Head of caudate nucleus (tissue), 42 donors: ENCODE results near the gene C2CD2.
A peak's percentile ranks its signal among the peaks of the same experiment; 100 is the strongest.
"Not testable (repeated sequence)": the region's sequence is repeated elsewhere in the genome, so short reads cannot be mapped to it uniquely, and the experiment has no call there.

ENCODE experiments used
- DNase-seq, 42 donors: peaks; one replicate each; pipeline versions ENCODE4 v3.0.0 to v3.0.0-alpha.2; 2020 to 2021; ENCODE audit warnings: mixed read lengths in 7 of 42
- intact Hi-C: fragments of 100-400 bp; cut with DNase I; formaldehyde crosslinking; loops from one replicate; pipeline ENCODE4 v1.15.0; 2022

The C2CD2 gene

DNA sequence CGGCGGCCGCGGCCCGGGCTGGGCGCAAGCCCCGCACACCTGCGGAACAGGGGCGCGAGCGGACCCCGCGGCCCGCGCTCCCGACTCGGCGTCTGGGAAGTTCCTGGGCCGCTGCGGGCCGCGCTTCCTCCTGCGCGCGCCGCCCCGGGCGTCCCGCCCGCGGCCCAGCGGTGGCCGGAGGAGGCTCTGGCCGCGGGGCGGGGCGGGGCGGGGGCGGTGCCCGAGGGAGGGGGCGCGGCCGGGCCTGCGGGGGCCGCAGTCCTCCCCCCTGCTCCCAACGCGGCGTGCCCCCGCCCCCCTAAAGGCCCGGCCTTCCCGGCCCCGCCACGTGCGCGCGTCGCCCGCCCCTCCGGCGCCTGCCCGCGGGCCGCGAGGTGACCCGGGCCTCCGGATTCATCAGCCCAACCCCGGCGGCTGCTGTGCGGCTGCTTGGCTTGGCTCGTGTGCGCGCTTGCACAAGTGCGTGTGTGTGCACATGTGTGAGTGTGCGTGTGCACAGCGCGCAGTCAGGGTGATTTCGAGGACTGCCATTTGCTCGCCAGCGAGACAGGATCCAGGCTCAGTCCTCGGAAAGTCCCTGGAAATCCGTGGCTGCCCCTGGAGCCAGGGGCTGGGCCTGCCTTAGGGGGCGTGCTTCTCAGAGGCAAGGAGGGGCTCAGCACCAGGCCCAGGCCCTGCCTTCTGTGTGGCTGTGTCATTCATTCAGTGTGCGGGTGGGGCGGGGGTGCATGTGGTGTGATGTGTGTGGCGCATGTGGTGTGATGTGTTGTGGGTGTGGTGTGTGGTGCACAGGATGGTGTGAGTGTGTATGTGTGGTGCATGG is at the start of gene C2CD2:
Gene C2CD2 (minus strand): TSS at position 188 of the 823 bp plus-strand sequence. CDS start 370 bp downstream, outside the sequence.
- DNase-seq = peak in 30 of 42 donors; percentile 16 to 58 (median 40)
- intact Hi-C loops = loop anchor here (10.0 kb wide), 1 partner anchor 51 kb away; no protein-coding TSS in a partner anchor

DNA sequence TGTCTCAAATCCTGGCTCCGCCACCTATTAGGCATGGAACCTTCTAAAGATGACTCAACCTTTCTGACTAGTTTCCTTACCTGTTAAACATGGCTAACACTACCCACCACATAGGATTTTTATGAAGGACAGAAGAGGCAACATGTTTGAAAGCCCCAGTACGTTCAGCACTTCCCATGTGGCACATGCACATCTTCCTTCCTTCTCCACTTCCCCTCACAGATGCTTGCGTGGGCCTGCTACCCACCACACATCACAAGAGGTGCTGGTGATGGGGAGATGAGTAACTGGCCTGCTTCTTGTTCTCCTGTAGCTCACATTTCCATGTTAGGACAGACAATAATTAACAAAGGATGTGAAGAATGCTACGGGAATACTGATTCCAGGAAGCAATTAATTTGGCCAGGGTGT is 49.2 kb upstream of the C2CD2 start:
- intact Hi-C loops = loop anchor here (5.0 to 10.0 kb wide), 3 partner anchors 48 to 872 kb away; partner anchors contain the start of genes C2CD2, PRDM15 and WDR4
- DNase-seq = peak in 2 of 42 donors; percentile 14 to 33

- DNase-seq = peak in 36 of 42 donors; percentile 23 to 85 (median 54)
- intact Hi-C loops = loop anchor here (5.0 to 10.0 kb wide), 3 partner anchors 48 to 872 kb away; partner anchors contain the start of genes C2CD2, PRDM15 and WDR4
Measured at GRCh38 chr21:42002421-42002958, 48.7 kb upstream of the C2CD2 start.

DNA sequence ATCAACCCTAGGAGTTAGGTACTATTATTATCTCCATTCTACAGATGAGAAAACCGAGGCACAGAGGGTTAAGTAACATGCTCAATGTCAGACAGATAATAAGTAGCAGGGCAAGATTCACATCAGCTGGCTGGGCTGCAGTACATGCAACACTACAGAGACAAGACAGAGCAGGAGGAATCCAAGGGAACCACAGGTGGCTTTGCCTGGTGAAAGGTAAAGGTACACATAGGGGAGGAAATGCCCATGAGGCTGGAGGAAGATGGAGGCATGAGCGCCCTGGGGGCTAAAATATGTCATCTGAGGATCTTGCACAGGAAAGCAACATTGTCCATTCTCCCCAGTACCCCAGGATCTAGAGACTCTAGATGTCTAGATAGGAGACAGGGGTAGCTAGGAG is 48.0 kb upstream of the C2CD2 start:
- intact Hi-C loops = loop anchor here (5.0 to 10.0 kb wide), 3 partner anchors 47 to 873 kb away; partner anchors contain the start of genes C2CD2, PRDM15 and WDR4
- DNase-seq = peak in 1 of 42 donors; percentile 16

- peak in 1 of 42 donors; percentile 8 for DNase-seq
- intact Hi-C loops = loop anchor here (5.0 to 10.0 kb wide), 3 partner anchors 46 to 874 kb away; partner anchors contain the start of genes C2CD2, PRDM15 and WDR4
Measured at GRCh38 chr21:42000908-42001307, 47.1 kb upstream of the C2CD2 start.

DNA sequence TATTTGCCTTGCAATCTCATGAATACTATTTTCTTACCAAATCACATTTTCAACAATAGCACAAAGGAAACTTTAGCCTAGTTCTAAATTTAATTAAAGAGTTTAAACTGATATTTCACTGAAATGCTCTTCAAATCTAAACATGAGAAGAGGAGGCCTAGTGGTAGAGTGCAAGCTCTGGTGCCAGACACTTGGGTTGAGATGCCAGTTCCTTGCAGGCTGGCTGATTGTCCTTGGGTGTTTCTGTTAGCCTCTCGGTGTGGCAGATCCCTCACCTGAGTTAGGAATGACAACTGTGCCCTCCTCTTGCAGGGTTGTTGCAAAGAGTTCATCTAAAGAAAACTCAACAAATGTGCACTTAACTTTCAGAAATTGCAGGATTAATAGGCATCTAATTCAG is 43.8 kb upstream of the C2CD2 start:
- DNase-seq = peak in 1 of 42 donors; percentile 5

DNA sequence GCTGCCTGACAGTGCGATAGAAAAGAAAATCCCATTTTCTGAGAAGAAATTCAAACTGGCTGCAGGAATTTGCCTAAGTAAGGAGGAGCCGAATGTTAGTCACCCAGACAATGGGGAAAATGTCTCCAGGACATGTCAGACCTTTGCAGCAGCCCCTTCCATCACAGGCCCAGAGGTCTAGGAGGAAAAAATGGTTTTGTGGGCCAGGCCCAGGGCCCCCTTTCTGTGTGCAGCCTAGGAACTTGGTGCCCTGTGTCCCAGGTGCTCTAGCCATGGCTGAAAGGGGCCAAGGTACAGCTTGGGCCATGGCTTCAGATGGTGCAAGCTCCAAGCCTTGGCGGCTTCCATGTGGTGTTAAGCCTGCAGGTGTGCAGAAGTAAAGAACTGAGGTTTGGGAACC is 41.8 kb upstream of the C2CD2 start:
- intact Hi-C loops = no loop called here
- DNase-seq = peak in 1 of 42 donors; percentile 10

More for the DNA sequence above, 43.8 kb upstream of the C2CD2 start:
- intact Hi-C loops = no loop called here

DNA sequence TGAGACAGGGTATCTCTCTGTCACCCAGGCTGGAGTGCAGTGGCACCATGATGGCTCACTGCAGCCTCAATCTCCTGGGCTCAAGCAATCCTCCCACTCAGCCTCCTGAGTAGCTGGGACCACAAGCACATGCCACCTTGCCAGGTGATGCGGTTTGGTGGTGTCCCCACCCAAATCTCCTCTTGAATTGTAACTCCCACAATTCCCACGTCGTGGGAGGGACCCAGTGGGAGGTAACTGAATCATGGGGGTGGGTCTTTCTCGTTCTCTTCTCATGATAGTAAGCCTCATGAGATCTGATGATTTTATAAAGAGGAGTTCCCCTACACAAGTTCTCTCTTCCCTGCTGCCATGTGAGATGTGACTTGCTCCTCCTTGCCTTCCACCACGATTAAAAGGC is 40.8 kb upstream of the C2CD2 start:
- peak in 1 of 42 donors; percentile 1 for DNase-seq
- intact Hi-C loops = not testable (repeated sequence)

DNA sequence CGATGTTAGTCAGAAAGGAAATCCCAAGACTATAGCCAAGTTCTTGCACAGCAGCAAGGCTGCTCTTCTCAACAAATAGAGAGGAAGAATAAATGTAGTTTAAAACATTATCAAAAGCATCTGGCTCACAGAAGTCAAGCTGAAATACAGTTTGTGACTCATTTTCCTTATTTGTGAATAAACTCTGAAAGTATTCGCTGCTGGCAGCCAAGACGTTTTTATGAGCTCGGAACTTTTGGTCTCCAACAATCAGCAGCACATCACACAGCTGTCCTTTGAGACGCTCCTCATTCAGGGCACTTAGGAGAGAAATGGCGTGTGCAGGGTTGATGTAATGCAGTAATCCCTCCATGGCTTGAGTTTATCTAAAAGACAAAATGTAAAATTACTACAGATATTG is 39.9 kb upstream of the C2CD2 start:
- intact Hi-C loops = no loop called here
- DNase-seq = peak in 1 of 42 donors; percentile 3

- peak in 1 of 42 donors; percentile 17 for DNase-seq
- intact Hi-C loops = no loop called here
Measured at GRCh38 chr21:41992576-41992975, 38.8 kb upstream of the C2CD2 start.

GRCh38 chr21:41991659-41992058 is 37.8 kb upstream of the C2CD2 start:
- intact Hi-C loops = no loop called here
- DNase-seq = peak in 1 of 42 donors; percentile 25

- no peak for DNase-seq
- intact Hi-C loops = no loop called here
Measured at GRCh38 chr21:41989698-41990097, 35.9 kb upstream of the C2CD2 start.

GRCh38 chr21:41987310-41987709 is 33.5 kb upstream of the C2CD2 start:
- DNase-seq = no peak
- intact Hi-C loops = no loop called here

DNA sequence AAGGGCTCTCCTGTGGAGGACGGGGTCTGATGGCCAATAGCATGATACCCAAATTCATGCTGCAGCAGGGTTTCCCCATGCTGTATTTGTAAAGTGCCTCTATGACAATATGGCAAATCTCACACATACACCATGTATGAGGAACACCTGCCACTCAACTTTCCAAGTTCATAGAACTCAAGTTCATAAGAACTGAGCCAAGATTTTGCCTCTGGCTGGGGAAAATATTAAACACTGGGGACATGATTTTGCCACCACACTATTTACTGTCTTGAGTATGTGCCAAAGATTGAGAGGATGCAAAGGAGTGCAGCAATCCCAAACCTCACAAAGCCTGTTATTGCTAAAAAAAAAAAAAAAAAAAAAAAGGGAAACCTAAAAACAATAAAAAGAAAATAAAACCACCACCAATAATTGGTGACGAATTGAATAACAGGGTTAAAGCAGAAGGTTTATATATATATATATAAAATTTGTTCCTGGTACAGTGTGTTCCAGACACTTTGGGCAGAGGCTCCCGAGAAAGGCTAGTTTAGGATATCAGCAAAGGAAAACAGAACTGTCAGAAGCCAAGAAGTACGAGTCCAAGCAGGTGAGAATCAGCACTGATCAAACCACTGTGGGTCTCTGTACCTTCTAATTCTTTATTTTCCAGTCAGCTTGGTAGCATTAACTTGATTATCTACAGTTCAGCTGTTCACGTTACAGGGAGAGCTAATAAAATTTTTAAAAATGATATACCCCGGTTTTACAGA is 32.0 kb upstream of the C2CD2 start:
- intact Hi-C loops = no loop called here
- no peak for DNase-seq

DNA sequence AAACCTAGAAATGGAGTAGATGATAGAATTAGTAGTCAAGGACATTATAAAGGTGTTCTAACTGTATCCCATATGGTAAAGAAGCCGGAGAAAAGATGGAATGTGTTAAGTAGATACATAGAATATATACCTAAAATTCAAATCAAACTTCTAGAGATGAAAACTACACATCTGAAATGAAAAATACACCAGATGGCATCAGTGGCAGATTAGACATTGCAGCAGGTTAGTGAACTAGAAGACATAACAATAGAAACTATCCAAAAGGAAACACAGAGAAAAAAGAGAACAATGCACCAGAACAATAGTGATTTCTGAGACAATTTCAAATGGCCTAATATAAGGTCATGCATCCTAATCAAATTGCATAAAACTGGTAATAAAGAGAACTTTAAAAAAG is 29.4 kb upstream of the C2CD2 start:
- no peak for DNase-seq
- intact Hi-C loops = no loop called here

GRCh38 chr21:41980561-41980960 is 26.7 kb upstream of the C2CD2 start:
- intact Hi-C loops = no loop called here
- DNase-seq = peak in 1 of 42 donors; percentile 13

DNA sequence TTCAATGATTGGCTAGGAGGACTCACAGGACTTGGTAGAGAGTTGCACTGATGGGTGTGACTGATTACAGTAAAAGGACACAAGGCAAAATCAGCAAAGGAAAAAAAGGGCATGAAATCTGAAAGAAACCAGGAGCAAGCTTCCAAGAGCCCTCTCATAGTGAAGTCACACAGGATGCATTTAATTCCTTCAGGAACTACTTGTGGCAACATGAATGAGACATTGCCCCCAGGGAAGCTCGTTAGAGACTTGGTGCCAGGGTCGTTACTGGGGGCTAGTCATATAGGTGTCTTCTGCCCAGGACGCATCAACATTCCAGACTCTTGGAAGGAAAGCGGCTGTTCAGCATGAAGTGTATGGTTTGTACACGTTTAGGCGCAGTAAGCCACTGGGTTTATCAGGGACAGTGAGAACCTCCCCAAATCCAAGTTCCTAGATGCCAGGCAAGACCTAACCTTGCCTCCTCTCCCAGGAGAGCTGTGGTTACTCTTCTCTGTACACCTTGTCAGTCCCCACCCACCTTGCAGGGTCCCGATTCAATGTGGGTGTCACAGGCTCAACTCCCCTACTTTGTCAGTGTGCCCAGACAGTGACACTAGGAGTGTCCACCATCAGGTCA is 26.0 kb upstream of the C2CD2 start:
- no peak for DNase-seq
- intact Hi-C loops = no loop called here

GRCh38 chr21:41979335-41979734 is 25.5 kb upstream of the C2CD2 start:
- intact Hi-C loops = no loop called here
- no peak for DNase-seq
